Measurements from ENCODE around the gene PRKCA.

The PRKCA gene

DNA sequence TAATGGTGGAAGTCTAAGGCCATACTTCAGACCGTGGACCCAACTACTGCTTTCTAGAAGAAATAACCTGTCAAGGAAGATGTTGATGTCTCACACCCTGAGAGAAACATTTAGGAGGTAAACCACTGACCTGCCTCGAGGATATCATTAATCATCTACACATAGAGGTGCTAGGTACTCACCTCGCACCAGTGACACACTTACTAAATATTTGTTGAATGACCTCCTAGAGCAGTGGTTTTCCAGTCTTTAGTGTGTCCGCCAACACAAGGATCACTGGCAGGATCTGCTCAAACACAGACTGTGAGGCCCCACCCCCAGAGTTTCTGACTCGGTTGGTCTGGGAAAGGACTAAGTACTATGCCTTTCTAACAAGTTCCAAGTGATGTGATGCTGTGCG, 335.1 kb downstream of the PRKCA start:
- no peak for DNase-seq

DNA sequence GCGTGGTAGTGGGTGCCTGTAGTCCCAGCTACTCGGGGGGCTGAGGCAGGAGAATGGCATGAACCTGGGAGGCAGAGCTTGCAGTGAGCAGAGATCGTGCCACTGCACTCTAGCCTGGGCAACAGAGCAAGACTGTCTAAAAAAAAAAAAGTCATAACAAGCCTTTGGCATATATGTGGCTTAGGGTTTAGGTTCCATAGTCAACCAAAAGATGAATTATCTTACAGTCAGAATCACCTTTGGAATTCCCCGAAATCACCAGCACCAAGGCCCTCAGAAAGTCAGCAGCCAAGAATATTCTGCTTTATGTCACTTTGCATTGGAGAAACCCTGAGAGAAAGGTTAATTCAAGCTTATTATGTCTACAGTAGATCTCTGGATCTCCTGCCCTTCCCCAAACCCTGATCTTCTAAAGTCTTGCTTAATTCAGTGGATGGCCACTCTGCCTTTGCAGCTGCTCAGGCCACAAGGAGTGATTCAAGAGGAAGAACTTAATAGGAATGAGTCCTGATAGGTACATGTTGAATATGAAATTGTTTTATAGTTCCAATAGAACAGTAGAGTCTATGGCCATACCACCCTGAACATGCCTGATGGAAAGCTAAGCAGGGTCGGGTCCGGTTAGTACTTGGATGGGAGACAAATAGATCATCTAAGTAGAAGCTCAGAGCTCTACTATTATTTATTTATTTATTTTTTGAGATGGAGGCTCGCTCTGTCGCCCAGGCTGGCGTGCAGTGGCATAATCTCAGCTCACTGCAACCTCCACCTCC, 336.5 kb downstream of the PRKCA start:
- no peak for DNase-seq

DNA sequence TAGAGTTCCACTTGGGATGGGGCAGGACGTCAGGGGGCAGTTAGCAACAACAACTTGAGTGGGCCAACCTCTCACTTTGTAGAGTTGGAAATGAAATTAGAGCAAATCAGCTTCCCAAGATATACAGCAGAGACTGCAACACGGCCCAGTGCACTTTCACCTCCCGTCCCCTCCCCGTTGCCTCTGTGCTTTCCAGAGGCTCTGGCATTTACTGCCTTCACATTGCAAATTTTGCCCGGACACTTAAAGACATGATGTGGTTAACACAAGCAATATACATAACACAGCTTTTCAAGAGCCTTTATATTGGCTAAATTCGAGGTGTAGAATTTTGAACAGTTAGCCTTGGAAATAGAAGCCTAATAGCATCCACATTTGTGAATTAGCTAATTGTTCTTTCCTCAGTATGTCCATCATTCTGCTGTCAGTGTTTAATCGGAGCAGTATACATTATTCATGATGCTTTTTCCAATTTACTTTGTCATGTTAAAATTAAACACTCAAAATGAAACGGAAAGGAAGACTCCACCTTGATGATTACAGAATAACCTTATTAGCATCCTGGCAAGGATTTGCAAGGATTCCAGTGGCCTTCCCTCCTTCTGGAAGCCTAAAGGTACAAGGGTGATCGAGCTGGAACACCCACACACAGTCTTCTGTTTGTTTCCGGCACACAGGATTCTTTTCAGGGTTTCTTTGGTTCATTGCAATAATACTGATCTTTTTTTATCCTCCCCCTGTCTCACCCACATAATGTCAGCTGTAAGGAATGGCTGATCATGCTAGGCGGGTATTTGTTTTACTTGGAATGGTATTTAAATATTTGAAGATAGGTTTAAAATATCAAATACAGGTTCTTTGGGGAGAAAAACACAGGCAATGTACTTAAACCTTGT, 341.6 kb downstream of the PRKCA start:
- DNase-seq, result no peak

DNA sequence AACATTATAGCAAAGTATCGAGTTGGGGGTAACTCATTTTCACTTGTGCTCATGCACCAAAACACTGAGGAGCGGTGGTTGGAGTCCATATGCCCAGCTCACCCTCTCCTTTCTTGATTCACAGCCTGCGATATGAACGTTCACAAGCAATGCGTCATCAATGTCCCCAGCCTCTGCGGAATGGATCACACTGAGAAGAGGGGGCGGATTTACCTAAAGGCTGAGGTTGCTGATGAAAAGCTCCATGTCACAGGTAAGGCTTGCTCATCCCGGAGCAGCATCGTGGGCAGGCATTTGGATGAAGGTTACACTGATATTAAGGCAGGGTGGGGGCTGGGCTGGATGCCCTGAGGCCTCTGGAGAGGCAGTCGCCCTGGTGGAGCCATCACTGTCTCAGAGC, 342.8 kb downstream of the PRKCA start:
- DNase-seq, result no peak

DNA sequence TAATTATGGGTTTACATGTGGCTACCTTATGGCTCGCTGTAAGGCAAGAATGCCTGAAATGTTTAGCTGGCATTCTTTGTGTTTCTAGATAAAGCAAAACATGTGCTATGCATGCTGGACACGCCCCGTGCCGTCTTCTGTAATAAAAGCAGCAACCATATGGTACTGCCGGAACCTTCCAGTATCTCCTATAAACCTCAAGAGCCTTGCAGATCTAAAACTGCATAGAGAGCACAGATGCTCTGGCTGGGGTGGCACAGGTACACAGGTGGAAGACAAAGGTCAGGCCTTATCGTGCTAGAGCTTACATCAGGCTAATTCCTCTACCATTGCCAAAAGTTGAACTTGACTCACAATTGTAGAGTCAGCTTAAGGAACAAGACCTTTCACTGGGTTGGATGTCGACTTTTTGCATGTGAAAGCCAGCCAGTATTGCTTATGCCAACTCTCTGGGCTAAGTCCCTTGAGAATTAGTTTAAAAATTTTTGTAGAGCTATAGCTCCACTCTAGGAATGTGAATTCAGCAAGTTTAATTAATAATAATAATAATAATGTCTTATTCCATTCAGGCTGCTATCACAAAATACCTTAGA, 345.1 kb downstream of the PRKCA start:
- no peak for DNase-seq

DNA sequence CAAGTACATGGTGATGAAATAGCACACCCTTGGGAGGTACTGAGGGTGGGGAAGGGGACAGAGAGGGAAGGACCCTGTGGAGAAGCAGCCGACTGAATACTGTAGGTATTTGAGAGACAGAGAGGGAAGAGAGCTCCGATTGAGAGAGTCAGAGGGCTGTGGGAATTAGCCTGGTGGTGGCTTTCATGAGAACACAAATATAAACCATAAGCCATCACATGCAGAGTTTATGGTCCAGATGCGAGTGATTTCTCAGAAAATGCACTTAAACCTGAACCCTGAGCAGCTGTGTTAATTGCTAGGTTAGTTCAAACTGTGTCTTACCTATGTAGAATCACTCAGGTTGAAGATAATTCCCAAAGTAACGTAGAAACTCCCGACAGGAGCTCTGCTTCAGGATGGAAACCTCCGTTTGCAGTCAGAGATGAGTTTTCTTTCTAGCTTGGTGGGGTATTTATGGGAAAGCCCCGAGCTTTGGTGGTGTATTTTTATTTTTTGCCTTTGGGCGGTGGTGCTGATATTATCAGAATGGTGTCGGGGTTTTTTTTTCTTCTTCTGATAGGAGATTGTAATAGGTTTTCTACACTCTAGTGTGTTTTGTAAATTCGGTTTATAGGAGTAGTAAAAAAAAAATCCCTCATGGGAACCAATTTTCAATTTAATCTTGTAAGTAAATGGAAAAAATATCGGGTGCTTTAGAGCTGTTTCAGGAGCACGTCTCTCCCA, 347.6 kb downstream of the PRKCA start:
- DNase-seq, result no peak

DNA sequence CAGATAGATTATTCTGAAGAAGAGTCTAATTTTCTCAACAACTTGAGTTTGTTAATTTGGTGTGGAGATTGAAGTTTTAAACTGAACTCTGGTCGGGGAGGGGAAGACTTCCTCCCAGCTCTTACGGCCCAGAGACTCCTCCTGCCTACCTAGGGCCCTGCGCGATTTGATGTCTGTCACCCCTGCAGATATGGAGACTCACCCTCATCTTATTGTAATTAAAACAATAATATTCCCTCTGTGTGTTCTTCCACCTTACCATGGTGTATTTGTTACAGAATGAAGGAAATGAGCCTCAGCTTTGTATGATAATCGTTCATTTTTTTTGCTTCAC, 348.1 kb downstream of the PRKCA start:
- DNase-seq, result no peak

DNA sequence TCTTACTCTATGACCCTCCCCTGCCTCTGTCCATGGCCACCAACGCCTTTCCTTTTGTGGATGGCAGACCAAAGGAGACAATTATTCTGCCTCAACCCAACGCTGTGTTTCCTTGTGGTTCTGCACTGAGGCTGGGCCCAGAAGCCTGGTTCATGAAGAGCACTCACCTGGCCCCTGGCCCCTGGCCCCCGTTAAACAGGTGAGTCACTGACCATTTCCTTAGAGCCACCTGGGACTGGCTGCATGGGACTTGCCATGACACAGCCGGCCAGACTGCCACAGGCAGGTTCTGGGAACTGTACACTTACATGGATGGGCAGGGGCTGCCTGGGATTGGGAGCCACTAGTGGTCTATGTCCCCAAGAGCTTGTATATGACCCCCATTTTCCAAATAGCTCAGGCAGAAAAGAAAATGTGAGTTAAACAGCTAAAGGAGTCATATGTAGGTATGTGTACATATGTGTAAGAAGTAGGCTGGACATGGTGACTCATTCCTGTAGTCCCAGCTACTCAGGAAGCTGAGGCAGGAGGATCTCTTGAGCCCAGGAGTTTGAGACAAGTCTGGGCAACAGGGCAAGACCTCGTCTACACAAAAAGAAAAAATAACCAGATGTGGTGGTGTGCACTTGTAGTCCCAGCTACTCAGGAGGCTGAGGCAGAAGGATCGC, 350.6 kb downstream of the PRKCA start:
- DNase-seq, result peak; percentile 38

DNA sequence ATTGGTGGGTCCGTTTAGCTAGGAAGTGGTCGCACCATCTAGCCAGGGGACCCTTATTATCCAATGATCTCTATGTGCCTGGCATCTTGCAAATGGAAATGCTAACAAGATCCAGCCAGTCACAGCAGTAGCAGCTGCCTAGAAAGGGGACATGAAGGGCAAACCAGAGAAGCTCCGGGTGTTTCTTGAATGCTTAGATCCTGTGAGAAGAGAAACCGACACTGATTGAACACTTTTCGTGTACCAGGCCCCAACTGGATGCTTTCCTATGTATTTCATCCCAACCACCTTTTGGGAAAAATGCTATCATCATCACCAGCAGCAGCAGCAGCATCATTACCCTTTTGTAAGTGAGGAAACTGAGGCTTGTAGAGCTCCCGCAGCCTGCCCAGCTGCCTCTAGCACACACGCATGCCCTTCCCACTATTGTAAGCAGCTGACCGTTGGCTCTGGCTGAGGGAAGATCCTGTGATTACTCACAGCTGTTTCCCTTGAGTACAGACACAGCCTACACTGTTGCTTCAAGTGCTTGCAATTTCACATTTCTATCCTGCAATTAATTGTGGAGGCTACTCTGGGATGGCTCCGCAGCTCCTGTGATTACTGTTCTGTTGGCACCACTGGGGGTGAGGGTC, 351.8 kb downstream of the PRKCA start:
- DNase-seq, result no peak

DNA sequence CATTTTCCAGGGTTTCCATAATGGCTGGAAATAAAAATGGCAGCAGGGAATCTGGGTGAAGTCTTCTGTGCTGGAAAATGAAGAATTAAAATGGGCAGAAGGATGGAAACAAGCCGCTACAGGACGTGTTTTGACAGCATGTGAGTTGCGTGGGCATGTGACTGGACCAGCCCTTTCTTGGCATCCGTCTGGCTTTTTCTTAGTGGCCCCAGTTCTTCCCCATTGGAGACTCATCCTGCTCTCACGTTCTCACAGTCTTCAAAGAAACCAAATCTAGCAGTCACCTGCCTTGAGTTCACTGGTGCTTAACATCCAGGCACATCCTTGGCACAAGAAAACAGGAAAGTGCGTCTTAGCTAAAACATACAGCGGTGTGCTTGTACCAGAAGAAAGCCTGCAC, 352.4 kb downstream of the PRKCA start:
- no peak for DNase-seq

DNA sequence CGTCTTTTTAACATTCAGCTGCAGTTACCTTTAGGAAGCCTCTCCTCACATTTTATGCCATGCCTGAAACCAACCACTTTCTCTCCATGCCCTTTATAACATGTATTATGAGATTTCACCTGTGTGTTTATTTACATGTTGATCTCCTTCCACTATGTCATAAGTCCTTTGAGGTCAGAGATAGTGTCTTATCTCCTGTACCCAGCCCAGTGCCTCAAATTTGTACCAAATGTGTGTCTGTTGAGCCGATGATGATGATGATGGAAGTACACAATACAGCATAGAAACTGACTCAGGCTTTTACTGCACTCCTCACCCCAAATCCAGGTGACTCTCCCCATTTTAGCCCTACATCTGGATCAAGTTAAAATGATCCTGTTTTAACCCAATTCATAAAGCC, 353.0 kb downstream of the PRKCA start:
- no peak for DNase-seq

DNA sequence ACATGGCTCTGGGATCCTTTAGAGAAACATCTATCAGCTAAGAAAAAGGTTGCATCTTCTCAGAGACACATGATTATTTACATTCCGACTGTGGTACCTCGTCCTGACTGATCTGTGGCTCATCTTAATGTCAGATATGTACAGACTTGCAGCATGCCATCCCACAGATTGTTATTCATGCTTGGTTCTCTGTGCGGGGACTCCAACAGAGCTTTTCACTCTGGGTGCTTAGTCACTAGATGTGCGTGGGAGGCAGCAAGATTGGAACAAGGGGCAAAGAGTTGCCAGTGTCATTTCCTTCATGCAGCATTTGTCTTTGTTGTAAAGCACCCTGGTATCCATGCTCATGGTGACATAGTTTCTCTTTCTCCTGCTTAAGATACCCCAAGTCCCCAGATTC, 353.4 kb downstream of the PRKCA start:
- peak; percentile 72 for DNase-seq

DNA sequence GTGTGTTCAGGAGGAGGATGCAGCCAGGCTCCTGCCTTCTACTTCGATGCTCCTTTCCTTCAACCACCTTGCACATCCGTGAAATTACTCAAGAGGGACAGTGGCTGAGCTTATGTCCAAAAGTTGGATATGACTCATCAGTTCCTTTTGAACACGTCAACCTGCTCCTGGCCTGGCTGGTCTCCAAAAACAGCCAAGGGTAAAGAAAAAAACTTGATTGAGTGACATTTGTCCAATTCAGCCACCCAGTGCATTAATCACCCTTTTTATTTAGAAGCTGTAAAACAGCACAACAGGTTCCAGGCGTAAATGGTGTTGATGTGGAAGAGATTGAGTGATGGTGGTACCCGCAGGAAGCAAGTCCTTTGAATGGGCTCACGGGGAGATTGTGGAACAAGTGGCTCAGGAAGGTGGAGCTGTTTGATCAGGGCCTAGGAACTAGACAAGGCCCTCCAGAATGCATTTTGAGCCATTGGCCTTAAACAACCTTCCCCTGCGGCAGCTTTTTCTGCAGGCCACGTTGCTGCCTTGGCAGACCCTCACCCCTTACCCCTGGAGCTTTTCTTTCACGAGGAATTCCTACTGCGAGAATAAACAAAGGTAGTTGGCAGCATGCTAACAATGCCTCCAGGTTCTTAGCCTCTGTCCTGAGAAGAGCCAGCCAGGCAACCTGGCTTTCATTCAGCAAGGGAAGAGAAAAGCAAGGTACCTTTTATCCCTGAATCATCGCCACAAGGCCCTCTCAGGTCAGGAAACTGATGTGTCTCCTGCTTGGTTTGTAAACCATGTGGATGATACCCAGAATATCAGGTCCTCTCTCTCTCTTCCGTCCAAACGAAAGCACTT, 359.2 kb downstream of the PRKCA start:
- no peak for DNase-seq

DNA sequence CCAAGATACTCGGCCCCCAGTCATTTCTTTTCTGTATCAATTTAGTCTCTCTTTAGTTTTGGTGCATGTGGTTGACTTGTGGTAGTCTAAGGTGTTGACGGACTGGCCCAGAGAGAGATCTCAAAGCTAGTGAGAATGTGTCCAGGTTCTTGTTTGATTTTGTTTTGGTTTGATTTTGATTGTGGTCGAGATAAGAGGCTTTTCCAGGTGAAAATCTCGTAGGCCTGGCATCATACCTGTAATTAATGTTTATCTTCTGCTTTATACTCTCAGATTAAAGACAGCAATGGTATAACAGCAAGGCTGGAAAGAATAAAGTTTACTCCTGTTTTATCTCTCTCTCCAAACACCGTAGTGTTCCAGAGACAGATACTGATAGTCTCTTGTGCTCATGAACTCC, 360.1 kb downstream of the PRKCA start:
- no peak for DNase-seq

DNA sequence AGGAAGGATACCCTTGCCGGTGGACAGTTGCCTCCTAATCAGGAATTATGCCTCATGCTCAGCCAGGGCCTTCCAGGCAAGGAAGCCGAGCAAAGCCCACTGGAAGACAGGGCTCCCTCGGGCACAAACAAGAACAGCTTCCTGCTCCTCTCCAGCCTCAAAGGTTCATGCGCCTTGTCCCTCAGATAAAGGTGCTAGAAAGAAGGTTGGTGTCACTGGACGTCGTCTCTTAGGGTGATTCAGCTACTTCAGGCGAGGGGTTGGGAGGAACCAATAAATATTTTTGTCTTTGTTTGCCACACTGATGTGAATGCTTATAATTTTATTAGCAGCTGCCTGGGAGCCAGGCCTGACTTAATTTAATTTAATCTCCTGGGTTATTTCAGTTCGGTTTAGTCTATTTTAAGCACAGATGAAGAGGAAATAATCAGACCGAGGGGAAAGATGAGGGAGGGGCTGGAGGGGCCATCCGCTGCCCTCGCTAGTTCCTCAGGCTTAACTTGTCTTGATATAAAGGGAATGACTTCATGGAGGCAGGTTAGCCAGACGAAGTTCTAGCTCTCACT, 360.7 kb downstream of the PRKCA start:
- DNase-seq, result no peak

DNA sequence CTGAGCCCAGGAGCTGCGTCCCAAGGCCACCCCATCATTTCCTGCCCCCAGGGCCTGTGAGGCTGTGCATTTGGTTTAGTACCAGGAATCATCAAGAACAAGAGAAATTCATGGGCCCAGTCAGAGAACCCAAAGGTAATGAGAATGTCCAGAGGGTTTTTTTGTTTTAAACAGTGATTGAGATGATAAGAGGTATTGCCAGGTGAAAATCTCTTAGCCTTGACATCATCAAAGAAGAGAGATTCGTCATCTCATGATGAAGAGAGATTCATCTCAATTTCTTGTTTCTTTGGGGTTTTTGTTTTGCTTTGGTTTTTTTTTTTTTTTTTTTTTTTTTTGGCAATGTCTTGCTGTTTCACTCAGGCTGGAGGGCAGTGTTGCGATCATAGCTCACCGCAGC, 361.9 kb downstream of the PRKCA start:
- DNase-seq, result no peak

DNA sequence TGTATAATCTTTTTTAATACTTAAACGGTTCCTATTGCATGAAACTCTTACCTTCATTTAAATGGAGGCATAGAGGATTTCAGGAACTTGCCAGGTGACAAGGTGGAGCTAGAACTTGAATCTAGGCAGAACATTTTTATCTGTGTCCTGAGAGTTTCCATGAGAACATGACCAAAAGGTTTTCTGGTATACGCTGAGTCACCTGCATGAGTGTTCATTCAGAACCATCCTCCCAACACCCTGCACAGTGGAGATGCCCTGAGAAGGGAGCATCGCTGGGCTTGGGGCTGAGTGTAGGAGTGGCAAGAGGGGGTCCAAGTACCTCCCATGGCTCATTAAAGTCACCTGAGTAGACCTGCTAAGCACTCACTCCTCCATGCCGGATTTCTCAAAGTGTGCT, 362.8 kb downstream of the PRKCA start:
- no peak for DNase-seq

DNA sequence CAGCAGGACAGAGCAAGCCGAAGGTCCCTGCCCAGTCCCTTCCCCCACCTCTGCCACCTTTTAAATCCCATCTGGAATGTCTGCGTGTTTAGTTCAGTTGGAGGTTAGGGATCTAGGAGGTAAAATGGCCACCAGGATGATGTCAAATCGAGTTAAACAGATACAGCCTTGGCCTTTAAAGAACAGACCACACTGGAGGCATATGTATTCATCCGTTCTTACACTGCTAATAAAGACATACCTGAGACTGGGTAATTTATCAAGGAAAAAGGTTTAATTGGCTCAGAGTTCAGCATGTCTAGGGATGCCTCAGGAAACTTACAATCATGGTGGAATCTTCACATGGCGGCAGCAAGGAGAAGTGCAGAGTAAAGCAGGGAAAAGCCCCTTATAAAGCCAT, 364.7 kb downstream of the PRKCA start:
- DNase-seq, result no peak

DNA sequence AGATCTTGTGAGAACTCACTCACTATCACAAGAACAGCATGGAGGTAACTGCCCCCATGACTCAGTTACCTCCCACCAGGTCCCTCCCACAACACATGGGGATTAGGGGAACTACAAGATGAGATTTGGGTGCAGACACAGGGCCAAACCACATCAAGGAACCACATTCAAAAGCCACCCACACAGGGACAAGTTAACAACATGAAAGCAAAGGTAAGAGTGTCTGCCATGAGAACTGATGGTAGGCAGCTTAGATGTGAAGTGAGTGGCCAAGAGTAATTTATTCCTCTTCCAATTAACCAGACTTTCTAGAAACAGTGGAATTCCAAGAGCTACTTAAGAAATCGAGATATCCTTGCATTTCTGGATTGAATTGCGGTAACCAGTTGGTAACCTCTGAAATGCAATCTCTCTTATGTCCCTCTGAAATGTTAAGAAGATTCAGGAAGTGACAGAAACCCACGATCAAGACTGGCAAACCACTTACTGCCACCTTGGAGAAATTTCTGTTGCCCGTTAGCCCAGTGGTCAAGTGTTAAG, 365.1 kb downstream of the PRKCA start:
- peak; percentile 78 for DNase-seq

DNA sequence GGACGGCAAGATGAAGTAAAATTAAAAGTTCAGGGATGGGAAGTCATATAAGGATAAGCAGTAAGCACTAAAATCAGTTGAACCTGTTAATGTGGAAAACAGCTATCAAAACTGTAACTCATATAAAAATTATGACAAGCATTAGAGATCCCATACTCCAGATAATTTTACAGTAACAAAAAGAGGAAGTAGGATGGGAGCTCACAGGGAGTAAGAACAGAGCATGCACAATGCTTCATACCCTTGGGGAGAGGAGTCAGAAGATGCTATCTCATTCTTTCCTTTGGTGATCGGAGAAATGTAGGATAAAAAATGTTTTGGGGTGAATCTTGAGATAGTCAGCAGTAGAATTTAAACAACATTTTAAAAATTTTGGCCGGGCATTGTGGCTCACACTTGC, 367.8 kb downstream of the PRKCA start:
- DNase-seq, result no peak

DNA sequence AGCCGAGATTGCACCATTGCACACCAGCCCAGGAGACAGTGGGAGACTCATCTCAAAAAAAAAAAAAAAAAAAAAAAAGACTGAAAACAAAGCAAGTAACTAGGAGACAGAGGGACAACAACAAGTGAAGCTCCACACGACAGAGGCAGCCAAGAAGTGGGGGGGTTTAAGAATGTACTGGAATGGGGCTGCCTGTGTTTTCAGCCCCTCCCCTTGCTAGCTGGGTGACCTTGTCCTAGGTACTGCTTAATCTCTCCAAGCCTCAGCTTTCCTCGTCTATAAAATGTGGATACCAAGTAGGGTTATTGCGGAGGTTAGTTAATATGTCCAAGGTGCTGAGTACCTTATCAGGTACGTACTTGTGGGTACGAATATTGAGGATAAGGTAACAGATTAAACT, 368.7 kb downstream of the PRKCA start:
- DNase-seq, result no peak

Data from stimulated activated CD4-positive, alpha-beta T cell treated with anti-CD3 and anti-CD28 coated beads, Interleukin-15, amount 100 ng/mL, for 24 hours (primary cell).